Upper lobe of left lung (tissue), 6 donors: Measurements from ENCODE around the gene SORBS1. TPM values are rescaled to one million over a fixed set of nuclear protein-coding genes. Genes with fewer than 3 reads are reported as not detected.

ENCODE experiments used
- ATAC-seq, 2 donors: fragments of 200-7000 bp; cut with Tn5 transposase; one replicate each; pipeline ENCODE4 v1.9.1; 2022; ENCODE audit warnings: mild to moderate bottlenecking in 2 of 2, moderate library complexity in 2 of 2; ENCODE audit not compliant: low FRiP score in 2 of 2
- DNase-seq, 2 donors: peaks; one replicate each; pipeline ENCODE4 v3.0.0-alpha.2; 2019 to 2020
- H3K27ac ChIP-seq, 4 donors: fragments of 200-600 bp; sonication (generic); one replicate each; pipeline ENCODE4 v1.5.1; 2016 to 2019
- H3K27me3 ChIP-seq, 4 donors: fragments of 200-600 bp; sonication (generic); one replicate each; pipeline ENCODE4 v1.5.1; 2017 to 2019
- H3K36me3 ChIP-seq, 4 donors: fragments of 200-600 bp; sonication (generic); one replicate each; pipeline ENCODE4 v1.5.1; 2016 to 2019
- H3K4me1 ChIP-seq, 4 donors: fragments of 200-600 bp; sonication (generic); one replicate each; pipeline ENCODE4 v1.5.1; 2018 to 2019
- H3K4me3 ChIP-seq, 4 donors: fragments of 200-600 bp; sonication (generic); one replicate each; pipeline ENCODE4 v1.5.1; 2017 to 2019; ENCODE audit warnings: mild to moderate bottlenecking in 2 of 4, moderate library complexity in 1 of 4
- H3K9me3 ChIP-seq, 4 donors: fragments of 200-600 bp; sonication (generic); one replicate each; pipeline ENCODE4 v1.5.1; 2018 to 2019
- EP300 ChIP-seq, 4 donors: sonication (generic); formaldehyde crosslinking; IDR thresholded peaks; one replicate each; pipeline ENCODE4 v1.5.1; 2017; ENCODE audit warnings: antibody characterized with exemption in 4 of 4, control low read depth in 2 of 4
- POLR2A ChIP-seq, 4 donors: fragments of 450-650 bp; IDR thresholded peaks; one replicate each; pipeline ENCODE4 v1.5.1; 2016 to 2017; ENCODE audit warnings: antibody characterized with exemption in 4 of 4, mild to moderate bottlenecking in 2 of 4
- POLR2AphosphoS5 ChIP-seq, 2 donors: sonication (generic); formaldehyde crosslinking; IDR thresholded peaks; one replicate each; pipeline ENCODE4 v1.5.1; 2017; ENCODE audit warnings: antibody characterized with exemption in 2 of 2
- WGBS, 2 donors: methylation state at CpG; one replicate each; pipeline ENCODE4 v1.1.5; 2017 to 2018; 5-methylcytosine and 5-hydroxymethylcytosine counted together
- total RNA-seq, 6 donors: library from RNA; depleted of rRNA in 4 of 6; stranded (reverse); fragments of >200 nt in 4 of 6; gene quantifications; one replicate each; pipeline versions ENCODE4 v1.1.0 to v1.2.1, GENCODE V29; 2016 to 2021
- TF ChIP-seq, protein P1 (sequence below), 6 experiments: fragments of 450-650 bp in 4 of 6; fragments of 200-600 bp in 2 of 6; sonication (generic) in 2 of 6; IDR thresholded peaks; one replicate each; pipeline ENCODE4 v1.5.1; 2016 to 2019; ENCODE audit warnings: antibody characterized with exemption in 6 of 6
- donor health status: DM: no; HTN: no; CAD: no; lungs with moderate emphysema.
- donor health status: DM: no; HTN: yes; CAD: no; lungs with severe emphysema.

Gene SORBS1
- total RNA-seq, 6 donors from 2014 or later, result 45.8 to 116 (median 71.7) TPM

GRCh38 chr10:95588025-95588424 lies 26.9 kb upstream of the SORBS1 start:
- 36 to 68% methylated on average over 1 of the region's 1 CpG for WGBS, 2 donors
- TF ChIP-seq, protein P1, sequence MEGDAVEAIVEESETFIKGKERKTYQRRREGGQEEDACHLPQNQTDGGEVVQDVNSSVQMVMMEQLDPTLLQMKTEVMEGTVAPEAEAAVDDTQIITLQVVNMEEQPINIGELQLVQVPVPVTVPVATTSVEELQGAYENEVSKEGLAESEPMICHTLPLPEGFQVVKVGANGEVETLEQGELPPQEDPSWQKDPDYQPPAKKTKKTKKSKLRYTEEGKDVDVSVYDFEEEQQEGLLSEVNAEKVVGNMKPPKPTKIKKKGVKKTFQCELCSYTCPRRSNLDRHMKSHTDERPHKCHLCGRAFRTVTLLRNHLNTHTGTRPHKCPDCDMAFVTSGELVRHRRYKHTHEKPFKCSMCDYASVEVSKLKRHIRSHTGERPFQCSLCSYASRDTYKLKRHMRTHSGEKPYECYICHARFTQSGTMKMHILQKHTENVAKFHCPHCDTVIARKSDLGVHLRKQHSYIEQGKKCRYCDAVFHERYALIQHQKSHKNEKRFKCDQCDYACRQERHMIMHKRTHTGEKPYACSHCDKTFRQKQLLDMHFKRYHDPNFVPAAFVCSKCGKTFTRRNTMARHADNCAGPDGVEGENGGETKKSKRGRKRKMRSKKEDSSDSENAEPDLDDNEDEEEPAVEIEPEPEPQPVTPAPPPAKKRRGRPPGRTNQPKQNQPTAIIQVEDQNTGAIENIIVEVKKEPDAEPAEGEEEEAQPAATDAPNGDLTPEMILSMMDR (IDR thresholded peaks at IDR 0.05), result no peak
- no peak for TF ChIP-seq POLR2AphosphoS5 (IDR thresholded peaks at IDR 0.05)
- TF ChIP-seq EP300 (IDR thresholded peaks at IDR 0.05), result no peak
- no peak for TF ChIP-seq POLR2A (IDR thresholded peaks at IDR 0.05)
- ATAC-seq, result no peak
- Histone ChIP-seq H3K4me1 (no peaks in the 10 kb centered on the region), H3K27me3 (no peaks in the 10 kb centered on the region), H3K27ac (no peak overlapping the region), H3K4me3 (no peak overlapping the region), H3K36me3 (no peaks in the 10 kb centered on the region), H3K9me3 (no peaks in the 10 kb centered on the region)
- DNase-seq, result no peak

DNA sequence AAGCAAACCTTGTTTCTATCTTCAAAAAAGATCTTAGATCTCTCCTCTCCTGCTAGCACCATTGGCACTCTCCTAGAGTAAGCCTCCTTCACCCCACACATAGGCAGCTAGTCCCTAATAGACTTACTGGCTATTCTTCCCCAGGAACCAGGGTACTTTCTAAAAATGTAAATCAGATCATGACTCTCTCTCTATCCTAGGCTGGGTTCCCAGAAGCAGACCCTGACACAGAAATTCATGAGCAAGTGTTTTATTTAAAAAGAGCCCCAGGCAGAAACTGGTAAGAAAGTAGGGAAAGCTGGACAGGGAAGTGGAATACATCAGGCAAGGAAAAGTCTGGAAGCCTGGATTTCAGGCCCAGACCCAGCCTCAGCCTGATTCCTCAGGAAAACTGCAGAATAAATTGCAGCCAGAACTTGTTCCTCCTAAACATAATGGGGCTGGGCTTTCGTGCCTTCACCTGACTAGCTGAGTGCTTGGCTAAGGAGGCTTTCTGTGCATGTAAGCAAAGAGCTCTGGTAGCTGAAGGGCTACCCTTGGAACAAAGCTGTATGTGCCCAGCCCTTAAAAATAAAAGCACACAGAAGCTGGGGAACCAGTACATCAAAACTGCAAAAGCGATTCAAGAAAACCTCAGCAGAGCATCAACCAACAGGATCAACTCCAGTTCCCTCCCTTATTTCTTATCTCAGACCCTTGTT lies 18.8 kb upstream of the SORBS1 start:
- WGBS, 2 donors, result 66 to 68% methylated on average over 2 of the region's 2 CpGs
- H3K4me3 ChIP-seq, result no peak overlapping the region
- no peaks in the 10 kb centered on the region for H3K9me3 ChIP-seq
- H3K4me1 ChIP-seq, result peaks cover 10 to 15% (median 12%) of the 10 kb centered on the region in 4 donors
- peak in 1 of 2 donors; percentile 64 for DNase-seq
- TF ChIP-seq POLR2AphosphoS5 (IDR thresholded peaks at IDR 0.05) (no peak), POLR2A (IDR thresholded peaks at IDR 0.05) (no peak), EP300 (IDR thresholded peaks at IDR 0.05) (no peak)
- TF ChIP-seq, protein P1 (IDR thresholded peaks at IDR 0.05), result no peak
- no peaks in the 10 kb centered on the region for H3K27me3 ChIP-seq
- H3K27ac ChIP-seq, result peak overlapping the region in 3 of 4 donors; percentile 7 to 46 (median 10)
- peak in 1 of 2 donors; percentile 74 for ATAC-seq
- H3K36me3 ChIP-seq, result no peaks in the 10 kb centered on the region

DNA sequence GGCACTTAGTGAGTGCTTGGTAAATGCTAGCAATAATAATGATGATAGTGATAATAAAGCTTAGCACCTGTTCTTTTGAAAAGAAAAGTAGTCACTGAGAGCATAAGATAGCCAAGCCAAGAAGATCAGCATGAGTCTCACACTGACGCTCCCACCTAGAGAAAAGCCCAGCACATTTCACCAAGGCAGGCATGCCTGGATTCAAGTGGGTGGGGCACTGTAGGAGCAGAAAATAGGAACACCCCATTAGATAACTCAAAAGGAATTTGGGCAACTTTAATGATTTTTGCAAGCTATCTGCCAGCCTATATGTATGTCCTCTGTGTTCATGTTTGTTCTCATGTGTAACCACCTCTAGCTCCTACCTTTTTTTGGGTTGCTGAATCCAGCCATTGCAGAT lies 18.1 kb upstream of the SORBS1 start:
- Histone ChIP-seq H3K27me3 (no peaks in the 10 kb centered on the region), H3K9me3 (no peaks in the 10 kb centered on the region), H3K4me3 (no peak overlapping the region), H3K27ac (peak overlapping the region in 1 of 4 donors; percentile 10), H3K36me3 (no peaks in the 10 kb centered on the region), H3K4me1 (peaks cover 10 to 15% (median 12%) of the 10 kb centered on the region in 4 donors)
- no peak for TF ChIP-seq POLR2AphosphoS5 (IDR thresholded peaks at IDR 0.05)
- no peak for TF ChIP-seq EP300 (IDR thresholded peaks at IDR 0.05)
- TF ChIP-seq POLR2A (IDR thresholded peaks at IDR 0.05), result no peak
- TF ChIP-seq, protein P1 (IDR thresholded peaks at IDR 0.05), result no peak
- DNase-seq (no peak), ATAC-seq (no peak)
- WGBS, 2 donors, result 89 to 91% methylated on average over 1 of the region's 1 CpG

GRCh38 chr10:95578619-95579018 lies 17.4 kb upstream of the SORBS1 start:
- Histone ChIP-seq H3K27me3 (no peaks in the 10 kb centered on the region), H3K4me1 (peaks cover 10 to 15% (median 12%) of the 10 kb centered on the region in 4 donors), H3K9me3 (no peaks in the 10 kb centered on the region), H3K36me3 (no peaks in the 10 kb centered on the region), H3K4me3 (no peak overlapping the region), H3K27ac (no peak overlapping the region)
- peak in 1 of 2 donors; percentile 43 for ATAC-seq
- 75 to 96% methylated on average over 2 of the region's 2 CpGs for WGBS, 2 donors
- DNase-seq, result peak in 1 of 2 donors; percentile 27
- TF ChIP-seq, protein P1 (IDR thresholded peaks at IDR 0.05), result no peak
- TF ChIP-seq POLR2AphosphoS5 (IDR thresholded peaks at IDR 0.05), result peak in 1 of 2 donors; percentile 48
- no peak for TF ChIP-seq POLR2A (IDR thresholded peaks at IDR 0.05)
- peak in 1 of 4 donors; percentile 22 for TF ChIP-seq EP300 (IDR thresholded peaks at IDR 0.05)
